Measurements from ENCODE around the gene DCTN2. TPM values are rescaled to one million over a fixed set of nuclear protein-coding genes. Genes with fewer than 3 reads are reported as not detected.
A peak's percentile ranks its signal among the peaks of the same experiment; 100 is the strongest.
"Not testable (repeated sequence)": the region's sequence is repeated elsewhere in the genome, so short reads cannot be mapped to it uniquely, and the experiment has no call there.

DCTN2 gene
- total RNA-seq, 1 donor from 2014 or later, result 100 TPM

DNA sequence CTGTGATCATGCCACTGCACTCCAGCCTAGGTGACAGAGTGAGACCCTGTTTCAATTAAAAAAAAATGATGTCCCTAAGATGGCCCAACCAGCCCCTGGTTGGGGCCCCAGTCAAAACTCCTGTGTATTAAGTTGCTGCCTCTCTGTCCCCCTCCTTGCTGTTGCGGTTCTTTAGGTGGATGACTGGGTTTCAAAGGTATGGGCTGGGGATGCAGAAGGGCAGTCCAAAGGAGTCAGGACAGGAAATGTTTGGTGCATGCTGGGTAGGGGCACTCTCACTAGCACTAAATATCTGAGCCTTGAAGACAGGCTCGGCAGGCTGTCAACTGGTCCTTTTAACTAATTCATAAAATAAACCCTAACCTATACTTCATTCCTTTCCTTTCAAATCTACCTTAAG is 32.0 kb upstream of the DCTN2 start:
- intact Hi-C loops (cut with DNase I), result no loop called here
- DNase-seq (ENCODE audit: low spot score), result peak; percentile 17

DNA sequence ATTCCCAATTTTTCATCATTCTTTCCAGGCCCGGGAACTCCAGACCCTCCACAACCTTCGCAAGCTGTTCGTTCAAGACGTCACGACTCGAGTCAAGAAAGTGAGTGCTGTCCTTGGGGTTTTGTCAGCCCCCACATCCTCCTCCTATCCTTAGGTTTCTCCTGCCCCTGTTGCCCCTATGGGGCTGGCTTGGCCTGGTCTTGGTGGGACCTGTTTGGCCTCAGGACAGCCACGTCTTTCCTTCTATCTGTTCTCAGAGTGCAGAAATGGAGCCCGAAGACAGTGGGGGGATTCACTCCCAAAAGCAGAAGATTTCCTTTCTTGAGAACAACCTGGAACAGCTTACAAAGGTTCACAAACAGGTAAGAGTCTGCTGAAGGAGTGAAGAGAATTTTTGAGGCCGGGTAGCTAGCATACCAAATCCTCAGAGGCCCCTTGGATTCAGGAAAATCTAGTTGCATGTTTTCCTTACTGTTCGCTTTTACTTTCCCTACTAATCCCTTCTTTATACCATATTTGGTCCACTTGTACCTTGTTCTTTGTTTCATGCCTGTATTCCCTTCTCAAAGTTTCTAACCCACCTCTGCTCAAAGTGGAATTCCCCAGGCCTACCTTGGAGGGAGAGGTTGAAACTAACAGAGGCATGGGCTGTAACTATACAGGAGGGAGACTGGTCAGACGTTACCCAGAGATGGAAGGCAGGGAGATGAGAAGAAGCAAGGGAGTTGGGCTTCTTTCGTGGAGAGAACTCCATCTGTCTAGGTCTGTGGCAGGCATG is 31.2 kb upstream of the DCTN2 start:
- intact Hi-C loops (cut with DNase I), result no loop called here
- DNase-seq (ENCODE audit: low spot score), result no peak

DNA sequence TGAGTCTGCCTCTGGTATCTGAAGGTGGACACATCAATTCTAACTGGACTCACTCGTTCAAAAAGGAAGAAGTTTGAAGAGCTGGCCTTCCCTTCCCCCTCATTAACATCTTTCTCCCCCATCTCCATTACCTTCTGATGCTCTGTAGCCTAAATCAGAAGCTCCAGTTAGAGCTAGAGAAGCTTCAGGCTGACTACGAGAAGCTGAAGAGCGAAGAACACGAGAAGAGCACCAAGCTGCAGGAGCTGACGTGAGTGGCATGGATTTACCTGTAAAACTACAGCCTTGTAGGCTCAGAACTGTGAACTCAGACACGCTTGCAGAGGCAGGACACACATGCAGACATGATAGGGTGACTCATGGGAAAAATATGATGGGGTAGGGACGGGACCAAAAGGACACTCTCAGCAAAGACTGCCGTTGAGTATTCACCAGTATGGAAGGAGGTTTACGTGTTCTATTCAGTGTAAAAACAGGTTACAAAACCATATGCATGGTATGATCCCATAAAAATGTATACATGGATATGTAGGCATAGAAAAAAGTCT is 29.7 kb upstream of the DCTN2 start:
- DNase-seq (ENCODE audit: low spot score), result peak; percentile 35
- intact Hi-C loops (cut with DNase I), result no loop called here

DNA sequence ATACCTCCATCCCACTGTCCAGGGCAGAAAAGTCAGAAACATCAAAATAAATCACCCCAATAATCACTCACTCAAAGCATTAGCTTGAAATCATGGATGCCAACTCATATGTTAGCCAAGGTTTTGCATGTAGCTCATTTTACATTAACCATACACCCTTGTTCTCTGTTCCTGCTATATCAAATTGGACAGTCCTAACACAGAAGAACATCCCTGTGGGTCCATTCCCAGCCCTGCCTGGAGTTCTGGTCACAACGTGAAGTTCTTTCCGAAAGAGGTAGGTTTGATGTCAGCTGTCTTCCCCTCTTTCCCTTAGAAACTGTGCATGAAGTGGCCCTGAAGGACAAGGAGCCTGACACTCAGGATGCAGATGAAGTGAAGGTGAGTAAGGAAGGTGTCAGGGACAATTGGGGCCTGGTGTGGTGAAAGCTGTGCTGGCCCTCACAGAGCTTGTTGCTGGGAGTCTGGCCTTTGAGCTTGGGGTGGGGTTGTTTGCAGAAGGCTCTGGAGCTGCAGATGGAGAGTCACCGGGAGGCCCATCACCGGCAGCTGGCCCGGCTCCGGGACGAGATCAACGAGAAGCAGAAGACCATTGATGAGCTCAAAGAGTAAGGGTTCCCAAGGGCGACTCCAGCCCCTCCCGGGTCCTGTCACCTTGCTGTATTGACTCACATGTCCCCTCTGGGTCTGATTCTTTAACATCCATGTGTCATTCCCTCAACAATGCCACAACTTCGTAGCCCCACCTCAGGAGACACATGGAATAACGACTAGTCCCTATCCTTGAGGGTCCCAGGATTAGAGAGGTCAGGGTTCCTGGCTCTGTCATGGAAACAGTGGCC is 29.0 kb upstream of the DCTN2 start:
- DNase-seq (ENCODE audit: low spot score), result no peak
- intact Hi-C loops (cut with DNase I), result no loop called here

DNA sequence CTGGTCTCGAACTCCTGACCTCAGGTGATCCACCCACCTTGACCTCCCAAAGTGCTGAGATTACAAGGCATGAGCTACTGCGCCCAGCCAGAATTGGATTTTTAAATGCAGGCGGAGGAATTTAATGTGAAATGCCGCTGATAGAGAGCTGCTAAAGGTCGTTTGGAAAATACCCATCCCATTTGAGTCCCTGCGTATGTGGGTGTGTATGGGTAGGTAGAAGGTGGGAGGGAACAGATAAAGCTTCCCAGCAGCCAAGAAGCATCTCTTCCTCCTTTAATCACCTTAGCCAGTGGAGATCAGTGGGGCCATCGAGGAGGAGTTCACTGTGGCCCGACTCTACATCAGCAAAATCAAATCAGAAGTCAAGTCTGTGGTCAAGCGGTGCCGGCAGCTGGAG is 27.8 kb upstream of the DCTN2 start:
- no peak for DNase-seq (ENCODE audit: low spot score)
- intact Hi-C loops (cut with DNase I), result no loop called here

DNA sequence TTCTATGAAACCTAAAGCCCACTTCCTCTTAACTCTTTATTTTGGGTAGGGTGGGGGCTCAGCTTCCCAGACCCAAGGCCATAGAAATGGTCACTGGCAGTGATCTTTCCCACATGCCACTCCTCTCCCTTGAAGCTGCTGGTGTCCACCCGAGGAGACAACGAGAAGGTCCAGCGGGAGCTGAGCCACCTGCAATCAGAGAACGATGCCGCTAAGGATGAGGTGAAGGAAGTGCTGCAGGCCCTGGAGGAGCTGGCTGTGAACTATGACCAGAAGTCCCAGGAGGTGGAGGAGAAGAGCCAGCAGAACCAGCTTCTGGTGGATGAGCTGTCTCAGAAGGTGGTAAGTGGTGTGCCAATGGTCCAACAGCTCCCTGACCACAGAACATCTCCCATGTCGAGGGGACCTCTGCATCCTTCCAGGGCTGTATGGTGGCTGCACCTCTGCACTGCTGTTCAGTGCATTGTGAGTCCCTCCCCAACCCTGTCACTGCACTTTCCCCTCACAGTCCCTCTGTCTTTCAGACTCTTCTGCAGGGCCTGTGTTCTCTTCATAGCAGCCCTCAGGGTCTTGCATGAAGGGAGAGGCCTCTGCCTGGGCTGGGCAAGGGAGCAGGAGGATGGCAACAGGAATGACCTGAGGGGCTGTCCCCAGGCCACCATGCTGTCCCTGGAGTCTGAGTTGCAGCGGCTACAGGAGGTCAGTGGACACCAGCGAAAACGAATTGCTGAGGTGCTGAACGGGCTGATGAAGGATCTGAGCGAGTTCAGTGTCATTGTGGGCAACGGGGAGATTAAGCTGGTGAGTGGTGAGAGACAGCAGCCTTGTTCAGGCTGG is 25.2 kb upstream of the DCTN2 start:
- DNase-seq (ENCODE audit: low spot score), result no peak
- intact Hi-C loops (cut with DNase I), result no loop called here

DNA sequence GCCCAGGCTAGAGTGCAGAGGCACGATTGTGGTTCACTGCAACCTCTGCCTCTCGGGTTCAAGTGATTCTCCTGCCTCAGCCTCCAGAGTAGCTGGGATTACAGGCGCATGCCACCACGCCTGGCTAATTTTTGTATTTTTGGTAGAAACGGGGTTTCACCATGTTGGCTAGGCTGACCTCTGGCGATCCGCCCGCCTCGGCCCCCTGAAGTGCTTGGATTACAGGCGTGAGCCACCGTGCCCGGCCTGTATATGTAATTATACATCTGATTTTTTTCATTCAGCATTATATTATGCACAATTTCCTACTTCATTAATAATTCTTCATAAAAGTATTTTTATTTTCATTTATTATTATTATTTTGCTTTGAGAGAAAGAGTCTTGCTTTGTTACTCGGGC is 23.4 kb upstream of the DCTN2 start:
- intact Hi-C loops (cut with DNase I), result not testable (repeated sequence)

DNA sequence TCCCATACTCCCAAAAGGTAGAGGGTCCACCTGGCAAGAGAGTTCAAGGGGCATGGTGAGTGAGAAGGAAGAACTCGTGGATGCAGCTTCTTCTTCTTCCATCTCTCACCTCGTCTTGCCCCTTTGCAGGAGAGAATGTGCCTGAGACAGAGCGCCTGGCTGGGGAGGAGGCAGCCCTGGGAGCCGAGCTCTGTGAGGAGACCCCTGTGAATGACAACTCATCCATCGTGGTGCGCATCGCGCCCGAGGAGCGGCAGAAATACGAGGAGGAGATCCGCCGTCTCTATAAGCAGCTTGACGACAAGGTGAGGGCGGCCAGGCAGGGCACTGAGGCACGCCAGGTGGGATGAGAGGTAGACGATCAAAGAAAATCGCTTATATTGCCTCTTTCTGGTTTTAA is 22.9 kb upstream of the DCTN2 start:
- intact Hi-C loops (cut with DNase I), result no loop called here

More for the DNA sequence above, 23.4 kb upstream of the DCTN2 start:
- not testable (repeated sequence) for DNase-seq (ENCODE audit: low spot score)

DNA sequence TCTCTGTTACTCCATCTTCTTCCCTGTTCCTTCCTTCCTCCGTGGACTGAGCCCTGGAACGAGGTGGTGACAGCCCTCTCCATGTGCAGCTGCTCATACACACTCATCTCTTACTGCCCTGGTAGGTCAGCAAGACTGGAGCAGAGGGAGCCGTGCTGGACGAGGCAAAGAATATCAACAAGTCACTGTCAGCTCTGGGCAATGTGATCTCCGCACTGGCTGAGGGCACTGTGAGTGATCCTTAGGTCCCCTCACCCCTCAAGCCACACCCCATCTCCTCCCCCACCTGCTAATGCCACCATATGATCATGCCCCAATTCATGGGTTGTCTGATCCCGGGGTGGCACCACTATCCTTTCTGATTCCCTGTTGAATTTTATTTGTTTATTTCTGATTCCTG is 21.8 kb upstream of the DCTN2 start:
- intact Hi-C loops (cut with DNase I), result no loop called here
- no peak for DNase-seq (ENCODE audit: low spot score)

More for the DNA sequence above, 22.9 kb upstream of the DCTN2 start:
- DNase-seq (ENCODE audit: low spot score), result no peak

DNA sequence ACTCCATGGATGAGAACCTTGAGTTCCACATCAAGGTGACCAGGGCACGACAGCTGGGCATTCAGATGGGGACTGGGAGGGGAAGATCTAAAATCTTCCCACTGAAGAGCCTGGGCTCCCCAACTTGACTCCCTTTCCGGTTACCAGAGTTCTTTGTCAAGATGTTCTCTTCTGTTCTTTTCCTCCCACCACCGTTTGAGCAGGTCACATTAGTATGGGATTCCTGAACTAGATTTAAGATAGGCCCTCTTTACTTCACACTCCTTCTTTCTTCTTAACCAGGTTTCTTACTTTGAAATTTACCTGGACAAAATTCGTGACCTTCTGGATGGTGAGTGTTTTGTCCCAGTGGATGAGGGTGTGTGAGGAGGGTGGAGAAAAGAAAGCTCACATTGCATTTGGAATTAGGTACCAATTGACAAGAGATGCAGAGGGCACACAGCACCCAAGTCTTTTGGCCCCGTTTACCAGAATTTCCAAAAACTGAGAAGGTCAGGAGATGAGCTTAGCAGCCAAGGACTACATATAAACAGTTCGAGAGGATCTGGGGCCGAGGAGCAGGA is 17.3 kb upstream of the DCTN2 start:
- intact Hi-C loops (cut with DNase I), result no loop called here
- DNase-seq (ENCODE audit: low spot score), result no peak

DNA sequence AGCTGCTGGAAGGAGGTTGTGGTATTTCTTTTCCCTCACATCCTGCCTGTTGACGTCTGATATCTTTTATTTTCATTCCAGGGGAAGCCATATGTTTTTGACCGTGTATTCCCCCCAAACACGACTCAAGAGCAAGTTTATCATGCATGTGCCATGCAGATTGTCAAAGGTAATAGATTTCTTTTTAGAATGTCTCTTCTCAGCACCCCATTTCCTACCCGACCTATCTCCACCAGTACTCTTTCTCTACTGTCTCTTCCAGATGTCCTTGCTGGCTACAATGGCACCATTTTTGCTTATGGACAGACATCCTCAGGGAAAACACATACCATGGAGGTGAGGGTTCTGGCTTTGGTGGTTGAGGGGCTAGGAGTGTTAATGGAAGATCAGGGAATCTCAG is 16.4 kb upstream of the DCTN2 start:
- intact Hi-C loops (cut with DNase I), result no loop called here
- no peak for DNase-seq (ENCODE audit: low spot score)

DNA sequence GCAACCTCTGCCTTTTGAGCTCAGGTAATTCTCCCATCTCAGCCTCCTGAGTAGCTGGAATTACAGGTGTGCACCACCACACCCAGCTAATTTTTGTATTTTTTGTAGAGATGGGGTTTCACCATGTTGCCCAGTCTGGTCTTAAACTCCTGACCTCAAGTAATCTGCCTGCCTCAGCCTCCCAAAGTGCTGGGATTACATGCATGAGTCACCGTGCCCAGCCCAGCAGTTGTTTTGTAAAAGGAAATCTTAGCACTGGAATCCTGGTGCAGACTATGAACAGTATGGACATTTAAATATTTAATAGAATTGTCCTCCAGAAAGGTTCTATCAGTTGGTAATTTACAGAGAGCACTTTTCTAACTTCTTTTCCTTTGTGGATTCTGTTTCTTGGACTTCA is 14.1 kb upstream of the DCTN2 start:
- intact Hi-C loops (cut with DNase I); DNase-seq (ENCODE audit: low spot score): not testable (repeated sequence)

DNA sequence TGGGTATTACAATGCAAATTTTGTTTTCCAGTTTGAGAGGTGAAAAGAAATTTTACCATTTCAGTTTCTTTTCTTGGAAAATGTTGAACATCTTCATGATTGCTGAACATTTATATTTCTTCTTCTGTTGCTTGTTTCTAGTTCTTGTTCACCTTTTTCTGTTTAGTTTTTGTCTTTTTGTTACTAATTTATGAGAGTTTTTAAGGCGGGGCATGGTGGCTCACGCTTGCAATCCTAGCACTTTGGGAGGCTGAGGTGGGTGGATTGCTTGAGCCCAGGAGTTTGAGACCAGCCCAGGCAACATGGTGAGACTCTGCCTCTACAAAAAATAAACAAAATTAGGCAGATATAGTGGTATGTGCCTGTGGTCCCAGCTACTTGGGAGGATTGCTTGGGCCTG is 13.5 kb upstream of the DCTN2 start:
- intact Hi-C loops (cut with DNase I), result no loop called here
- no peak for DNase-seq (ENCODE audit: low spot score)

DNA sequence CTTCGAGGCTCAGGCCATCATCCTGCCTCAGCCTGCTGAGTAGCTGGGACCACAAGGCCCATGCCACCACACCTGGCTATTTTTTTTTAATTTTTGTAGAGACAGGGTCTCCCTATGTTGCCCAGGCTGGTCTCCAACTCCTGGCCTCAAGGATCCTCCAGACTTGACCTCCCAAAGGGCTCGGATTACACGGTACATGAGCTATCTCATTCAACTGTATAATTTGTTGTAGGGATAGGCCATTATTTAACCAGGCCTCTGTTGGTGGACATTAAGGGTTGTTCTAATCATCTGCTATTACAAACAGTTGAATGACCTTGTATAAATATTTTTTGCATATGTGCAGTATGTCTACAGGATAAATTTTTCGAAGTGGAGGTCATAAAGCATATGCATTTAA is 11.9 kb upstream of the DCTN2 start:
- DNase-seq (ENCODE audit: low spot score), result no peak
- intact Hi-C loops (cut with DNase I), result no loop called here

DNA sequence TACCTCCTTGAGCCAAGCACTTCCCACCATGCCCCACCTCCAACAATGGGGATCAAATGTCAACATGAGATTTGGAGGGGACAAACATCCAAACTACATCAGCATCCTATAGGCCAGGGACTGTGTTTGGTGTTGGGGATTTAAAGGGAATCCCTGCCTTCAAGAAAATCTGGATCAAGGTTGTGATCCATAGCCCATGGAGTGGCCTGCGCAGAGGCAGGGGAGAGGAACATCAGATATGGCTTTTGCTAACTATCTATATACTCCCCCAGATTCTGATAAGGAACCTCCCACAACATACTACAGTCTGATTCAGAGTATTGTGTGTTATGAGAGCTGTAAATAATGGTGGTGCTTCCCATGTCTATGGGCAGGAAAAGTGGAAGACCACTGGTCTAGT is 7.9 kb upstream of the DCTN2 start:
- intact Hi-C loops (cut with DNase I), result no loop called here
- DNase-seq (ENCODE audit: low spot score), result no peak

DNA sequence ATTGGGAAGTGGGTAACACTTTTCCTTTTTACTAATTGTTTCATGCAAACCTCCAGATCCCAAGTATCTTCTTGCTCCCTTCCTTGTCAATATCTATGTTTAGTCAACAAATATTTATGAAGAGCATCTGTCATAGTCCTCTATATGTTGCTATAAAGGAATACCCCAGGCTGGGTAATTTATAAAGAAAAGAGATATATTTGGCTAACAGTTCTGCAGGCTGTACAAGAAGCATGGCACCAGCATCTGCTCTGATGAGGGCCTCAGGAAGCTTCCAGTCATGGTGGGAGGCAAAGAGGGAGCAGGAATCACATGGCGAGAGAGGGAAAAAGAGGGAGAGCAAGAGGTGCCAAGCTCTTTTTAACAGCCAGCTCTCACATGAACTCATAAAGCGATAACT is 7.5 kb upstream of the DCTN2 start:
- DNase-seq (ENCODE audit: low spot score), result no peak
- intact Hi-C loops (cut with DNase I), result no loop called here

DNA sequence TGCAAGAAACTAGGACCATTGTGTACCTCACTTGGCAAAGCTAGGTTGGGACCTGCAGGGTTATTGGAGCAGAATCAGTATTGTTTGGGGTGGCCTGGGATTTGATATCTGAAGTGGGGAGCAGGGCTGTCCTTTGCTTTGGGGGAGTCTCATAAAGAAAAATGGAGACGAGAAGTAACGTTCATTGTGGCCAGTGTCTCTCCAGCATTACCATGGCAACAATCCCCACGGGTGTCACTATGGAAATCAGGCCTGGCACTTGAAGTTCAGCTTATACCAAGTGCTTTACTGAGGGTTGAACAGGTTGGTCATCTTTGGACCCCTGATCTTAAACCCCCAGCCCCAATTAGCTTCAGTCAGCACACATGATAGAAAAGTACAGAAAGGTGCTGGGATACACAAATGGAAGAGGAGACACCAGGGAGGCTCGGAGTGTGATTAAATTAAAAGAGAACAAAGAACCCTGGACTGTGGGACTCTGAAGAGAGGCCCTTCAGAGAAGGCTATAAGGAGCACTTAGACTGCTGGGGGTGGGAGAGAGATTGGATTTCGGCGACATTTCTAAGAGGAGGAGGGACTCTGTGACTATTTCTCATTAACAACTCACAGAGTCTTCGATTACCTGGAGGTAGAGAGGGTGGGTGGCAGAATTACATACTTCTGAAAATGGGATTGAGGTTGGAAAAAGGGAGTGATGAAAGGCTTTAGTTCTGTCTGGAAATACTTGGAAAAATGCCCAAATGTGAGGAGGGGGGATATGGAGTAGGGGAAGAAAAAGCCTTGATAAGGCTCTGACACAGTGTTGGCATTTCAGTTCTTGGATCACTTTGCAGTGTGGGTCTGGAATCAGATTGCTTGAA is 6.6 kb upstream of the DCTN2 start:
- intact Hi-C loops (cut with DNase I), result no loop called here

DNA sequence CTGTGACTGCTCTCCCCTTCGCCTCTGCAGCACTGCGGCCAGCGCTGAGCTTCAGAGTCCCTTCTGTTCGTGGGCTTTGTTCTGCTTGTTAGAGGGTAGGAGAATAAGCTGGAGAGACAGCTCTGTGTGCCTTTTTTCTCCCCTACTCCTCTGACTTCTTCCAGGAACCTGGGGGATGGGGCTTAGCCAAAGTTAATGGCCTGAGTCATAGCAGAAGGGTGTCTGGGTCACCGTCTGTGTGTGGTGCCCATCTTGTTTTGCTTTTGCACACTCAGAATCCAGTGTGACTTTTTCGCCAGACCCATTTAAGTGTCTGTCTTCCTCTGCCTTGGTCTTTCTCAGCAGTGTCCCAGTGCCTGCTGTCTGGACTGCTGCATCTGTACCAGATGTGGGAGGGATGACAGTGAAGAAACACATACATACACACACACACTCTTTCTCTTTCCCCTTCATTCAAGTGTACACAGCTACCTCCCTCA is 5.9 kb upstream of the DCTN2 start:
- intact Hi-C loops (cut with DNase I), result no loop called here

More for the DNA sequence above, 6.6 kb upstream of the DCTN2 start:
- DNase-seq (ENCODE audit: low spot score), result no peak

DNA sequence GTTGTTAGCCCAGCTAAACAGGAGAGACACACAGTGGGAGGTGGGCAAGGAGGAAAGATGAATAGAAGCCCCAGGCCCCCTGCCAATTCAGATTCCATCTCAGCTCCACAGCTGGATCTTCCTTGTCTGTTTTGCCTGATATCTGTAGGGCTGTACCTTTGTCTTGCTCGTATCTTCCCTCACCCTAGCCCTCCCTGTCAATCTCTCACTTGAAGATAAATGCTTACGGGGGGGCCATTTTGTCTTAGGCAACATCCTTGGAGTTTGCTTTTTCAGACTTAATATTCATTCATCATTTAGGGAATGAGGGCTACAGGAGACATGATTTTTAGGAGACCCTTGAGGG is 5.3 kb upstream of the DCTN2 start:
- intact Hi-C loops (cut with DNase I), result no loop called here
- no peak for DNase-seq (ENCODE audit: low spot score)

More for the DNA sequence above, 5.9 kb upstream of the DCTN2 start:
- no peak for DNase-seq (ENCODE audit: low spot score)

All from cardiac septum (tissue), 1 donor.